B cell (primary cell): Measurements from ENCODE around the gene BLID.

Experiments used
- EZH2 ChIP-seq: IDR thresholded peaks from 2 replicates; pipeline ENCODE4 v1.6.1; 2012; ENCODE audit warnings: borderline replicate concordance, low read depth, mild to moderate bottlenecking, moderate library complexity, low read length; ENCODE audit not compliant: insufficient read depth, poor library complexity, severe bottlenecking
- TF ChIP-seq, protein P1 (sequence below): fragments of 200-600 bp; IDR thresholded peaks from one replicate; pipeline ENCODE4 v1.8.0; 2022; ENCODE audit warnings: antibody characterized with exemption, mild to moderate bottlenecking

- TF ChIP-seq, protein P1, sequence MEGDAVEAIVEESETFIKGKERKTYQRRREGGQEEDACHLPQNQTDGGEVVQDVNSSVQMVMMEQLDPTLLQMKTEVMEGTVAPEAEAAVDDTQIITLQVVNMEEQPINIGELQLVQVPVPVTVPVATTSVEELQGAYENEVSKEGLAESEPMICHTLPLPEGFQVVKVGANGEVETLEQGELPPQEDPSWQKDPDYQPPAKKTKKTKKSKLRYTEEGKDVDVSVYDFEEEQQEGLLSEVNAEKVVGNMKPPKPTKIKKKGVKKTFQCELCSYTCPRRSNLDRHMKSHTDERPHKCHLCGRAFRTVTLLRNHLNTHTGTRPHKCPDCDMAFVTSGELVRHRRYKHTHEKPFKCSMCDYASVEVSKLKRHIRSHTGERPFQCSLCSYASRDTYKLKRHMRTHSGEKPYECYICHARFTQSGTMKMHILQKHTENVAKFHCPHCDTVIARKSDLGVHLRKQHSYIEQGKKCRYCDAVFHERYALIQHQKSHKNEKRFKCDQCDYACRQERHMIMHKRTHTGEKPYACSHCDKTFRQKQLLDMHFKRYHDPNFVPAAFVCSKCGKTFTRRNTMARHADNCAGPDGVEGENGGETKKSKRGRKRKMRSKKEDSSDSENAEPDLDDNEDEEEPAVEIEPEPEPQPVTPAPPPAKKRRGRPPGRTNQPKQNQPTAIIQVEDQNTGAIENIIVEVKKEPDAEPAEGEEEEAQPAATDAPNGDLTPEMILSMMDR, result no peak
- TF ChIP-seq EZH2, result no peak
These were observed 12.1 kb upstream of the BLID start for GRCh38 chr11:122128146-122128545.
